ENCODE data around the gene UTP25.
"Not testable (repeated sequence)": the region's sequence is repeated elsewhere in the genome, so short reads cannot be mapped to it uniquely, and the experiment has no call there.

Gene UTP25

DNA sequence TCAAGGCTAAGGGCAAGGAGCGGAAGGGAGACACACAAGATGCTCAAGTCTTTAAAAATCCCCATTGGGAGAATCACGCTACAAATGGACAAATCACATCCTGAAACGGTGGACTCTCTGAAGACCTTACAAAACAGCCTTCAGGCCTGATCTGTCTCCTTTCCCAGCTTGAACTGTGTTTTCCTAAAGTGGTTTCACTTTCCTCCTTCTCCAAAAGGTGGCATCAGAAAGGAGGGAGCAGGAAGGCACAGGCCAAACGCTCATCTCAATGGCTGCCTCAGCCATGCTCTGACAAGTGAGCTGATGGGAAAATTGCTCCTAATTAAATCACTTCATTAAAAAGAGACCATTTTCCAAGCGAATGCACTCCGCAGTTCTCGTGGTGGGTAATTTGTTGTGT lies 47.7 kb downstream of the UTP25 start:
- peak; percentile 61 for DNase-seq

DNA sequence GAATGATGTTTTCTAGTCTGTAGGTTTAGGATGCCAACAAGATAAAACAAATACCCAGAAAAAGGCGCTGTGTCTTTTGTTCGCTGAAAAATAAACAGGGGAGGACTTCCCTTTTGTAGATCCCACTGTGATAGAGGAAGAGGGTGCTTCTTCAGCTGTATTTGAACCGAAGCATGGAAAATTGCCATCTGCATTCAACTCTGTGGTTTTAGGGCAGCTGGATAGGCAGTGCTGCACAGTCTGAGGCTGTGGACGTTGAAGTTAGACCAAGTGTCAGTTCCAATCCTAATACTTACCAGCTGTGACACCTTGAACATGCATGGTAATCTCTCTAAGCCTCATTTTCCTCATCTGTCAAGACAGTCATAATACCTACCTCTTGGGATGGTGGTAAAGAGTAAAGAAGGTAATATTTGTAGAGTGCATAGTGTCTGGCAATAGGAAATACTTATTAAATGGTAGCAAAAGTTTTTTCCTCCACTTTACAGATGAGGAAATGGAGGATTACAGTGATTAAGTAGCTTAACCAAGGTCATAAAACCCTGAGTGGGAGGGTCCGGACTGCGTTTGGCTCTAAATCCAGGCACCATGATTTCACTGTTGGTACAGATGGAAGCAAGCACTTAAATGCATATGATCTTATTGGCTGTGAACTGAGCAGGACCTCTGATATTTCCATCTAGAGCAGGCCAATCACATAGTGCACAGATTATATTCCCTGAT lies 48.5 kb downstream of the UTP25 start:
- peak; percentile 5 for DNase-seq

DNA sequence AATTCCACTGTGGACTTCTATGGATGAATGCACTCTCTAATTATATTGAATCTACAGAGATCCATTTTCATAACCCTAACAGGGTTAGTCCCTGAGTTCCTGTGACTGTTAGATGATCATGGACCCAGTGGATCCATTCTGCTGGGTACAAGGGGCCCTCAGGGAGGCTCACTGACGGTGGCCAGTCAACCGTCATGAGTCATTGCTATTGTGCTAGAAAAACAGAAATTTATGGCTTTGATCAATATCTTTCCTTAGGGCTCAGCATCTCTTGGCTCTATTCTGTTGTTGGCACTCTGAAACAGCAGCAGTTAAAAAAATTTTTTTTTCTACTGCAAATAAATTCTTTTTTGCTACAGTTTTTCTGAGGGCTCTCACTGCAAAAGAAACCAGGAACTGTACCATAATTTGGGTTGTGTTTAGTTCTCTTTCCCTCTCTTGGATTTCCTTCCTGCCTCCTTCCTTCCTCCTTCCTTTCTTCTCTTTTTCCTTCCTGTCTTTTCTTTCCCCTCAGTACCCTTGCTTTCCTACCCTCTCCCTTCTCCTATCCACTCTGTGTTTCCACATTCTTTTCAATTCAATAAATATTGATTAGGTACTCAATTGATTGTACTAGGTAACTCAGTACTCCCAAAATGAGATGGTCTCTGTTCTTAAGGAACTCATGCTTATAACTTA lies 49.5 kb downstream of the UTP25 start:
- DNase-seq = no peak

DNA sequence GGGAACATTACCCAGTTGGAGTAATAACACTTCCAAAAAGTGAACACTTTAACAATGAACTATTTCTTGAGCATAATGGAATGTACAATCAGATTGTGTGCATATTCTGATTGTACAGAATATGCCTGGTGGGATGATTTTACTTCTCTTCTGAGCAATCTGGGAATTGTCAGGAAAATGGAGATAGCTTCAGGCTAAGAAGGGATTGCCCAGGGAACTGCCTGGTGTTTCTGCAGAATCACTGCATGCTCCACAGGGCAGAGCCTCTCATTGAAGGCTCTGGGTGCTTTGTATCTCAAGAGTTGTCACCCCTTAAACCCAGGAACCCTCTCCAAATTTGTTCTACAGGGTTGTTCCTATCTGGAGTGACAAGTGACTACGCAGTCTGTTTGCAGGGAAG lies 51.2 kb downstream of the UTP25 start:
- DNase-seq = no peak

DNA sequence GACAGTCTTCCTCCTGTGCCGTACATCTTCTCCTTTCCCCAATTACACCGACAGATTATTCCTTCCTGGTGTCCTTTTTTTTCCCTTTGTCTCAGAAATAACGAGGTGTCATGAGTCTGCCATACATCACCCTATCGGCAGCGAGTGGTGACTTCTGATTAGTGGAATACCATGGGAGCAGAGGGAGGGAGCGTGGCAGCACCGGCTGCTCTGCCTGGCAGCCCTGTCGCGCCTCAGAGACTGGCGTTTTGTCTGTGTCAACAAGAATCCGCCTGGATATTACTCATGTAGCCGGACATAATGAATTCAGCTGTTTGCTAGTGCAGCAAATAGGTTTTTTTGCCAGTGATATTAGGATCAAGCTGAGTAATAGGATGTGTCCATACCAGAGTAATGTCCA lies 51.8 kb downstream of the UTP25 start:
- DNase-seq = peak; percentile 31

DNA sequence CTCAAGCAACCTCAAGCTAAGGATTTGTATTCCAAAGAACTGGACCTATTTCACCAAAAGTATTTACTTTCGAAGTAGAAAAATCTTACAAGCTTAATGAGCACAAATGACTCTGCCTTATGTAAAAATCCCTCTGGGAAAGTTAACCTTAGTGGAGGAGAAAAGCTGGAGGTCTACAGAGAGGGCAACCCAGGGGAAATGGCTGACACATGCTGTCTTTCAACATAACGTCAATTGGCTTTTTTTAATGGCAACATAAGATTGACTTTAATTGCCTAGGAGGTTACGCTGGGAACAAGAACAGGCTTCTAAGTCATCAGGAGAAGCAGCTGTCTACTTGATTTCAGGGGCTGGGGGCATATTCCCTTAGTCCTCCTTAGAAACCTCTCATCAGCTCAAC lies 52.3 kb downstream of the UTP25 start:
- no peak for DNase-seq

DNA sequence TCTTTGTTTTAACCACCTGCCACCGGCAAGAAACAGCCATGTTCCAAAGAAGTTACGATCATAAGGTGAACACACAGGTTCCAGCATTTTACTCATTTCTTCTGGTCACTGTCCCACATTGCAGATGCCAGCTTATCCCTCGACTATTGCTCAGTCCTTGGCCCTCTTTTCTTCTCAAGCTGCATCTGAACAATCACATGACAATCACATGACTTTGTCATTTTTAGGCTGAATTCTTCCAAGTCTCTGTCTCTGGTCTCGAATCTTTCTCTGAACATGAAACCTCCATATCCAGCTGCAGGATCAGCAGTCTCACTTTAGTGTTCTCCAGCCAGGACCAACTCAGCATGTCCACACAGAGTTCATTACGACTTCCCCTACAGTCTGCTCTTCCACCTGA lies 53.8 kb downstream of the UTP25 start:
- no peak for DNase-seq

- DNase-seq = no peak
Measured at GRCh38 chr1:209882286-209882685, 54.5 kb downstream of the UTP25 start.

DNA sequence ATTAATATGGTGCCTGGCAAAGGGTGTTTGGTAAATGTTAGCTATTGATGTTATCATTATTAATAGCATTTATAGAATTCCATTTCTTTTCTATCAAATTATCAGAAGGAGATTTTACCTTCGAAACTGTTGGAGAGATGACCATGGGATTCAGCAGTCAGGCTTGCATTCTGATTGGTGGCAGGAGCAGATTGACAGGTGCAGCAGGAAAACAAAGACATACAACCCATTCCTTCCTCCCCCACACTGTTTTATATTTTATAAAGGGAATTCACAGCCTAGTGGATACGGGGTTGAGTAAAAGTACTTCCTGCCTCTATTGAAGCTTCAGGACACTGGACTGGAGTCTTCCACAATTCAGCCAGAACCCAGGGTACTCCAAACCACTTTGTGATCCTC lies 55.2 kb downstream of the UTP25 start:
- no peak for DNase-seq

GRCh38 chr1:209883341-209883971 lies 55.7 kb downstream of the UTP25 start:
- no peak for DNase-seq

DNA sequence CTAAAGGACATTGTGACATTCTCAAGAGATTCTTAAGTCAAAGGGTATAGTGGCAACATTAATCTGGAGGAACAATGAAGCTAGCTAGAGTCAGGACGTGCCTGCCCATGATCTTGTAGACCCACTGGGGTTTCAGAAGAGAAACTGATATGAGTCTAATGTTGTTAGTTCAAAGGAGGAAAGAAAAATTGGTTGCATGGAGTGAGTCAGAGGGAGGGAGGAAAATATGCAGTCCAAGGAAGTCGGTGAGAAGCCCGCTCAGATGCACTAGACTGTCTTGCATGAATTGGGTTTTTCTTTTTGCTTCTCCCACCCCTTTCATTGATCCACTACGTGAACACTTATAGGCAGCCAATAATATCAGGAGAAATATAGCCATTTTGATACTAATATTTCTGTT lies 56.5 kb downstream of the UTP25 start:
- DNase-seq = no peak

- no peak for DNase-seq
Measured at GRCh38 chr1:209884665-209885117, 56.9 kb downstream of the UTP25 start.

DNA sequence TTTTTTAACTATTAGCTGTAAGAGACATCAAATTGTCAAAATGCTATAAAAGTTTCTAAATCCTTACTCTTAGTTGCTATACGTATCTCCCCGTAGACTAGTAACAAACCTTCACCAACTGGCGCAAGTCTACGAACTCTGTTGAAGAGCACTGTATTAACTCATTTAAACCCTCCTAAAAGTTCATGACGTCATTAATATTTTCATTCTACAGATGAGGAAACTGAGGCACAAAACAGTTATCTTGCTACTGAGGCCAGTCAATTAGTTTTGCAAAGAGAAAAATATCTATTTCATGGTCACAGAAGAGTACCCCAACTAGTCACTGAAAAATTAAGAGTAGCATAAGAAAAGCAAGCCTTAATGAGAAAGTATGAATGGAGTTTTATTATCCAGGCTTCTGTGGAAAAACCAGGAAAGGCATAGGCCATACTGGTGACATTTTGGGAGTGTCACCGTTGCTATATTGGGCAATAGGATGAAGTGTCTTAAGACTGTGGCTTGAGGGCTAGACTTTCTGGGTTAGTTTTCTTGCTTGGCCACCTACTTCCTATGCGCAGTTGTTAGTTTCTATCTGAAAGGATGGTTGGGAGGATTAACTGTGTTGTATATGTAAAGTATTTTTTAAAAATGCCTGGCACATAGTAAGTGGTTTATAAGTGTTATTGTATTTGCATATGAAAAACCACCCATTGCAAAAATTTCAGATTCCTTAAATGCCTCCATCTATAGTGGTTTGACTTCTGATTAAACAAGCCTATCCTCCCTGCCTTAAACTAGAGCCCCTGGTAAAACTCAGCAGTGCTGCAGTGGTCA lies 57.8 kb downstream of the UTP25 start:
- no peak for DNase-seq

GRCh38 chr1:209886219-209886536 lies 58.4 kb downstream of the UTP25 start:
- no peak for DNase-seq

DNA sequence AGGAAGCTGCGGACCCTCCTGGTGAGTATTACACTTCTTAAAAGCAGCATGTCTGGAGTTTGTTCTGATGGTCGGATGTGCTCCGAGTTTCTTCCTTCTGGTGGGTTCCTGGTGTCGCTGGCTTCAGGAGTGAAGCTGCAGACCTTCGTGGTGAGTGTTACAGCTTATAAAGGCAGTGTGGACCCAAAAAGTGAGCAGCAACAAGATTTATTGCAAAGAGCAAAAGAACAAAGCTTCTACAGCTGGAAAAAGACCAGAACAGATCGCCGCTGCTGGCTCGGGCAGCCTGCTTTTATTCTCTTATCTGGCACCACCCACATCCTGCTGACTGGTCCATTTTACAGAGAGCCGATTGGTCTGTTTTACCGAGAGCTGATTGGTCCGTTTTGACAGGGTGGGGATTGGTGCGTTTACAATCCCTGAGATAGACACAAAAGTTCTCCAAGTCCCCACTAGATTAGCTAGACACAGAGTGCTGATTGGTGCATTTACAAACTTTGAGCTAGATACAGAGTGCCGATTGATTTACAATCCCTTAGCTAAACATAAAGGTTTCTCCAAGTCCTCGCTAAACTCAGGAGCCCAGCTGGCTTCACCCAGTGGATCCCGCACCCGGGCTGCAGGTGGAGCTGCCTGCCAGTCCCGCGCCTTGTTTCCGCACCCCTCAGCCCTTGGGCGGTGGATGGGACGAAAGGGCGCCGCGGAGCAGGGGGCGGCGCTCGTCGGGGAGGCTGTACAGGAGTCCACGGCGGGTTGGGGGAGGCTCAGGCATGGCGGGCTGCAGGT lies 60.7 kb downstream of the UTP25 start:
- DNase-seq = not testable (repeated sequence)

- no peak for DNase-seq
Measured at GRCh38 chr1:209889077-209889418, 61.3 kb downstream of the UTP25 start.

GRCh38 chr1:209890641-209891330 lies 63.0 kb downstream of the UTP25 start:
- DNase-seq = no peak

DNA sequence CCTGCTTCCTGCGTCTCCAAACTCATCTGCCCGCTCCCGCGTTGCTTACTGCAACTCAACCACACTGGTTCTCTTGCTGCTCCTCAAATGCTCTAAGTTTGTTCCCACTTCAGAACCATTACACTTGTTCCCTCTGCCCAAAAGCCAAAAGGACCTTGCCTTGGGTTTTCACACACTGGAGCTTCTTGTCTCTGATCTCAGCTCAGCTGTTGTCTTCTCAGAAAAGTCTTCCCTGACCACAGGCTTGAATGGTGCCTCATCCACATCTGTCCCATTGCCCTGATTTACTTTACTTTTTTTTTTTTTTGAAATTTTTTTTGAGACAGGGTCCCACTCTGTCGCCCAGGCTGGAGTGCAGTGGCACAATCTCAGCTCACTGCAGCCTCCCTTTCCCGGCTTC lies 66.0 kb downstream of the UTP25 start:
- DNase-seq = no peak

GRCh38 chr1:209895709-209896108 lies 67.9 kb downstream of the UTP25 start:
- DNase-seq = no peak

GRCh38 chr1:209896346-209896745 lies 68.6 kb downstream of the UTP25 start:
- DNase-seq = no peak

DNA sequence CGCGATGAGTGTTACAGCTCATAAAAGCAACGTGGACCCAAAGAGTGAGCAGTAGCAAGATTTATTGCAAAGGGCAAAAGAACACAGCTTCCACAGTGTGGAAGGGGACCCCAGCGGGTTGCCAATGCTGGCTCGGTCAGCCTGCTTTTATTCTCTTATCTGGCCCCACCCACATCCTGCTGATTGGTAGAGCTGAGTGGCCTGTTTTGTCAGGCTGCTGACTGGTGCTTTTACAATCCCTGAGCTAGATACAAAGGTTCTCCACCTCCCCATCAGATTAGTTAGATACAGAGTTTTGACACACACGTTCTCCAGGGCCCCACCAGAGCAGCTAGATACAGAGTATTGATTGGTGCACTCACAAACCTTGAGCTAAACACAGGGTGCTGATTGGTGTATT lies 70.5 kb downstream of the UTP25 start:
- DNase-seq = not testable (repeated sequence)

DNA sequence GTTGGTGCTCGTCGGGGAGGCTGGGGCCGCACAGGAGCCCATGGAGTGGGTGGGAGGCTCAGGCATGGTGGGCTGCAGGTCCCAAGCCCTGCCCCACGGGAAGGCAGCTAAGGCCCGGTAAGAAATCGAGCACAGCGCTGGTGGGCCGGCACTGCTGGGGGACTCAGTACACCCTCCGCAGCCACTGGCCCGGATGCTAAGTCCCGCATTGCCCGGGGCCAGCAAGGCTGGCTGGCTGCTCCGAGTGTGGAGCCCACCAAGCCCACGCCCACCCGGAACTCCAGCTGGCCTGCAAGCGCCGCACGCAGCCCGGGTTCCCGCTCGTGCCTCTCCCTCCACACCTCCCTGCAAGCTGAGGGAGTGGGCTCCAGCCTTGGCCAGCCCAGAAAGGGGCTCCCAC lies 71.1 kb downstream of the UTP25 start:
- not testable (repeated sequence) for DNase-seq

Data from NCI-H510A treated with DMSO at 0.1 percent for 48 hours (cell line).